Coronary artery (tissue), 2 donors: Measurements from ENCODE around the gene ITGB2.

Experiments
- DNase-seq: peaks from one replicate; pipeline ENCODE4 v3.0.0-alpha.2; 2017; ENCODE audit warnings: low spot score
- H3K27ac ChIP-seq, 2 donors: fragments of 200-600 bp; sonication (generic); one replicate each; pipeline ENCODE4 v1.5.1; 2016 to 2019
- H3K4me3 ChIP-seq: fragments of 200-600 bp; sonication (generic); 2 replicates; pipeline ENCODE4 v1.5.1; 2016; ENCODE audit warnings: mild to moderate bottlenecking, moderate library complexity
- CTCF ChIP-seq: fragments of 200-600 bp; sonication (generic); IDR thresholded peaks from one replicate; pipeline ENCODE4 v1.5.1; 2019; ENCODE audit warnings: antibody characterized with exemption

The ITGB2 gene

GRCh38 chr21:44900559-44901251 lies 20.0 kb downstream of the ITGB2 start:
- TF ChIP-seq CTCF: no peak
- Histone ChIP-seq H3K4me3 (no peak overlapping the region), H3K27ac (no peak overlapping the region)
- DNase-seq: no peak

- Histone ChIP-seq H3K4me3 (no peak overlapping the region), H3K27ac (no peak overlapping the region)
- DNase-seq: no peak
- no peak for TF ChIP-seq CTCF
Measured at GRCh38 chr21:44899768-44900558, 20.7 kb downstream of the ITGB2 start.

- H3K4me3 ChIP-seq: no peak overlapping the region
- H3K27ac ChIP-seq: no peak overlapping the region
- no peak for TF ChIP-seq CTCF
- DNase-seq: no peak
Measured at GRCh38 chr21:44898851-44899767, 21.6 kb downstream of the ITGB2 start.

GRCh38 chr21:44898011-44898488 lies 22.6 kb downstream of the ITGB2 start:
- H3K4me3 ChIP-seq: no peak overlapping the region
- no peak for TF ChIP-seq CTCF
- no peak for DNase-seq
- no peak overlapping the region for H3K27ac ChIP-seq

GRCh38 chr21:44897326-44898010 lies 23.2 kb downstream of the ITGB2 start:
- H3K4me3 ChIP-seq: no peak overlapping the region
- H3K27ac ChIP-seq: no peak overlapping the region
- no peak for TF ChIP-seq CTCF
- DNase-seq: no peak

GRCh38 chr21:44896561-44897286 lies 24.0 kb downstream of the ITGB2 start:
- no peak for DNase-seq
- no peak overlapping the region for H3K27ac ChIP-seq
- no peak overlapping the region for H3K4me3 ChIP-seq
- TF ChIP-seq CTCF: no peak
